HepG2 (cell line): ENCODE results near the gene SLC25A23.

Source experiments
- CREB1 ChIP-seq, 2 experiments: fragments of 450-650 bp in 1 of 2; IDR thresholded peaks; 2 replicates each; pipeline ENCODE4 v1.6.1; 2016 to 2017; ENCODE audit warnings: control low read depth in 1 of 2, mild to moderate bottlenecking in 1 of 2, missing compliant biosample characterization in 1 of 2, missing genetic modification characterization in 1 of 2
- CREBL2 ChIP-seq: sonication (generic); formaldehyde crosslinking; IDR thresholded peaks from 2 replicates; pipeline ENCODE4 v1.8.1; 2023; ENCODE audit warnings: missing genetic modification reagents, mild to moderate bottlenecking, borderline replicate concordance
- CTCF ChIP-seq: sonication (generic); formaldehyde crosslinking; IDR thresholded peaks from 2 replicates; pipeline ENCODE4 v1.5.0; 2020; ENCODE audit warnings: mild to moderate bottlenecking, missing genetic modification reagents, moderate library complexity
- ERF ChIP-seq: IDR thresholded peaks from 2 replicates; pipeline ENCODE4 v1.6.1; 2018; ENCODE audit warnings: missing biosample characterization, missing genetic modification reagents
- GTF2F1 ChIP-seq: fragments of 150-350 bp; IDR thresholded peaks from 2 replicates; pipeline ENCODE4 v1.6.1; 2014; ENCODE audit warnings: low read length
- JUNB ChIP-seq: sonication (generic); formaldehyde crosslinking; IDR thresholded peaks from 2 replicates; pipeline ENCODE4 v1.8.0; 2022; ENCODE audit warnings: missing genetic modification reagents, mild to moderate bottlenecking, borderline replicate concordance
- KAT2B ChIP-seq: fragments of 150-350 bp; IDR thresholded peaks from 2 replicates; pipeline ENCODE4 v1.6.1; 2014; ENCODE audit warnings: low read depth, low read length, borderline replicate concordance
- NCOA2 ChIP-seq: sonication (generic); formaldehyde crosslinking; IDR thresholded peaks from 2 replicates; pipeline ENCODE4 v1.8.0; 2022; ENCODE audit warnings: inconsistent platforms
- PITX1 ChIP-seq: sonication (generic); formaldehyde crosslinking; IDR thresholded peaks from 2 replicates; pipeline ENCODE4 v1.5.1; 2020; ENCODE audit warnings: mild to moderate bottlenecking, missing genetic modification reagents
- POLR2AphosphoS5 ChIP-seq: IDR thresholded peaks from 2 replicates; pipeline ENCODE4 v1.6.1; 2012; ENCODE audit warnings: low read depth, low read length
- ZBTB26 ChIP-seq: IDR thresholded peaks from 2 replicates; pipeline ENCODE4 v1.6.1; 2016; ENCODE audit warnings: missing compliant biosample characterization, missing genetic modification reagents, borderline replicate concordance
- ZFP41 ChIP-seq: sonication (generic); formaldehyde crosslinking; IDR thresholded peaks from 2 replicates; pipeline ENCODE4 v1.4.0; 2020; ENCODE audit warnings: mild to moderate bottlenecking, missing genetic modification reagents, borderline replicate concordance
- ZNF143 ChIP-seq: sonication (generic); formaldehyde crosslinking; IDR thresholded peaks from 2 replicates; pipeline ENCODE4 v1.4.0; 2020; ENCODE audit warnings: missing genetic modification reagents
- ZNF768 ChIP-seq: sonication (generic); formaldehyde crosslinking; IDR thresholded peaks from 2 replicates; pipeline ENCODE4 v1.4.0; 2020; ENCODE audit warnings: missing genetic modification reagents

GRCh38 chr19:6394831-6395230 is 64.8 kb downstream of the SLC25A23 start:
- TF ChIP-seq ZBTB26 (CRISPR knock-in tag) = no peak
- no peak for TF ChIP-seq CREBL2 (CRISPR knock-in tag)
- no peak for TF ChIP-seq CREB1 (IDR thresholded peaks at IDR 0.05)
- no peak for TF ChIP-seq CREB1 (CRISPR knock-in tag; IDR thresholded peaks at IDR 0.05)
- no peak for TF ChIP-seq KAT2B
- TF ChIP-seq NCOA2 = no peak
- no peak for TF ChIP-seq ERF (CRISPR knock-in tag)
- no peak for TF ChIP-seq ZNF143 (CRISPR knock-in tag)
- TF ChIP-seq JUNB (CRISPR knock-in tag) = no peak
- TF ChIP-seq CTCF (CRISPR knock-in tag) = no peak
- TF ChIP-seq POLR2AphosphoS5 = no peak
- no peak for TF ChIP-seq GTF2F1
- TF ChIP-seq PITX1 (CRISPR knock-in tag) = no peak
- TF ChIP-seq ZFP41 (CRISPR knock-in tag) = no peak
- TF ChIP-seq ZNF768 (CRISPR knock-in tag) = no peak
